CD4-positive, alpha-beta T cell treated with Interleukin-21 for 1 hour (primary cell): ENCODE measurements around the gene RALGAPB.
"Not testable (repeated sequence)": the region's sequence is repeated elsewhere in the genome, so short reads cannot be mapped to it uniquely, and the experiment has no call there.

Source experiments
- DNase-seq: peaks from one replicate; pipeline ENCODE4 v3.0.0-alpha.2; 2020

Gene RALGAPB

GRCh38 chr20:38499366-38499765, 26.7 kb downstream of the RALGAPB start:
- DNase-seq = no peak

GRCh38 chr20:38501858-38502436, 29.3 kb downstream of the RALGAPB start:
- DNase-seq = no peak

- DNase-seq = no peak
These were observed 31.9 kb downstream of the RALGAPB start for GRCh38 chr20:38504368-38505090.

- DNase-seq = no peak
These were observed 32.4 kb downstream of the RALGAPB start for GRCh38 chr20:38505091-38505455.

GRCh38 chr20:38511726-38512125, 39.1 kb downstream of the RALGAPB start:
- not testable (repeated sequence) for DNase-seq

- no peak for DNase-seq
These were observed 41.5 kb downstream of the RALGAPB start for GRCh38 chr20:38514185-38514584.

- DNase-seq = no peak
These were observed 42.3 kb downstream of the RALGAPB start for GRCh38 chr20:38514947-38515346.

GRCh38 chr20:38515631-38516030, 43.0 kb downstream of the RALGAPB start:
- DNase-seq = no peak

GRCh38 chr20:38519426-38519825, 46.8 kb downstream of the RALGAPB start:
- DNase-seq = no peak

GRCh38 chr20:38520261-38520660, 47.6 kb downstream of the RALGAPB start:
- no peak for DNase-seq

- no peak for DNase-seq
These were observed 51.1 kb downstream of the RALGAPB start for GRCh38 chr20:38523697-38524096.

GRCh38 chr20:38528167-38528566, 55.5 kb downstream of the RALGAPB start:
- DNase-seq = no peak

- DNase-seq = no peak
These were observed 58.4 kb downstream of the RALGAPB start for GRCh38 chr20:38531021-38531420.

- DNase-seq = no peak
These were observed 62.1 kb downstream of the RALGAPB start for GRCh38 chr20:38534756-38535155.

GRCh38 chr20:38536310-38536709, 63.7 kb downstream of the RALGAPB start:
- DNase-seq = no peak

- DNase-seq = no peak
These were observed 64.5 kb downstream of the RALGAPB start for GRCh38 chr20:38537176-38537575.

- no peak for DNase-seq
These were observed 66.1 kb downstream of the RALGAPB start for GRCh38 chr20:38538789-38539188.

GRCh38 chr20:38543014-38543906, 70.6 kb downstream of the RALGAPB start:
- DNase-seq = no peak

GRCh38 chr20:38545771-38546170, 73.1 kb downstream of the RALGAPB start:
- no peak for DNase-seq

- DNase-seq = no peak
These were observed 74.8 kb downstream of the RALGAPB start for GRCh38 chr20:38547288-38548085.

- DNase-seq = no peak
These were observed 75.9 kb downstream of the RALGAPB start for GRCh38 chr20:38548356-38549083.

GRCh38 chr20:38550274-38550673, 77.6 kb downstream of the RALGAPB start:
- peak; percentile 4 for DNase-seq
